WTC11 (cell line): Measurements from ENCODE around the gene WDR91. TPM values are rescaled to one million over a fixed set of nuclear protein-coding genes. Genes with fewer than 3 reads are reported as not detected.

Source experiments
- ATAC-seq: fragments of 200-7000 bp; cut with Tn5 transposase; 2 replicates; pipeline ENCODE4 v1.10.0; 2021; ENCODE audit warnings: mild to moderate bottlenecking, moderate library complexity
- CTCF ChIA-PET: fragments of 300-600 bp; sonication (Branson Sonifier 250); formaldehyde crosslinking; loops from one replicate; lab custom pipeline; 2021; ENCODE audit warnings: antibody characterized with exemption; lab: Charles Lee
- POLR2A ChIA-PET: fragments of 350-600 bp; sonication (Branson Sonifier 250); formaldehyde crosslinking; loops from one replicate; lab custom pipeline; 2021; ENCODE audit warnings: antibody characterized with exemption; lab: Charles Lee
- DNase-seq: peaks from one replicate; pipeline ENCODE4 v3.0.0; 2021; ENCODE audit warnings: low spot score
- H3K27ac Mint-ChIP-seq: 2 replicates; pipeline ENCODE4 v1.8.0; 2021; ENCODE audit warnings: mixed read lengths
- H3K27me3 Mint-ChIP-seq: 2 replicates; pipeline ENCODE4 v1.8.0; 2021; ENCODE audit warnings: low read depth, mild to moderate bottlenecking, moderate library complexity, mixed read lengths
- H3K36me3 Mint-ChIP-seq: 2 replicates; pipeline ENCODE4 v1.8.0; 2021; ENCODE audit warnings: mixed read lengths
- H3K4me1 Mint-ChIP-seq: 2 replicates; pipeline ENCODE4 v1.8.0; 2022; ENCODE audit warnings: mixed read lengths
- H3K4me3 Mint-ChIP-seq: 2 replicates; pipeline ENCODE4 v1.8.0; 2021; ENCODE audit warnings: mild to moderate bottlenecking, moderate library complexity, mixed read lengths
- H3K9me3 Mint-ChIP-seq: 2 replicates; pipeline ENCODE4 v1.8.0; 2021; ENCODE audit warnings: mixed read lengths
- GRHL2 ChIP-seq: fragments of 250-450 bp; sonication (Bioruptor Pico); IDR thresholded peaks from 2 replicates; pipeline ENCODE4 v1.8.0; 2022; ENCODE audit warnings: mild to moderate bottlenecking, moderate library complexity; ENCODE audit not compliant: insufficient replicate concordance, severe bottlenecking
- IRF1 ChIP-seq: sonication (generic); formaldehyde crosslinking; IDR thresholded peaks from 2 replicates; pipeline ENCODE4 v1.8.0; 2023; ENCODE audit warnings: missing genetic modification reagents
- microRNA-seq: library from miRNA; unstranded; fragments of <30 nt; microRNA quantifications from one replicate; pipeline ENCODE4 v1.2.0, GENCODE V29; 2022; ENCODE audit warnings: borderline number of aligned reads
- total RNA-seq: library from RNA; stranded (reverse); gene quantifications from 3 replicates; pipeline ENCODE4 v1.2.3, GENCODE V29; 2021

WDR91 gene
- total RNA-seq, 1 experiment from 2014 or later: 12.0 TPM

GRCh38 chr7:135143885-135144668, 67.2 kb downstream of the WDR91 start:
- no peaks in the 10 kb centered on the region for H3K27me3 Mint-ChIP-seq
- ATAC-seq: no peak

More at GRCh38 chr7:135143885-135144668, 67.2 kb downstream of the WDR91 start:
- H3K36me3 Mint-ChIP-seq: no peaks in the 10 kb centered on the region
- no peak overlapping the region for H3K27ac Mint-ChIP-seq
- H3K4me3 Mint-ChIP-seq: no peak overlapping the region
- ChIA-PET POLR2A (no interaction called here), CTCF (interaction anchor here (0.7 kb wide), 1 partner anchor 410 kb away, joined by 3 read pairs; no protein-coding TSS in a partner anchor)
- TF ChIP-seq IRF1: no peak
- TF ChIP-seq GRHL2: no peak
- peaks cover 13% of the 10 kb centered on the region for H3K4me1 Mint-ChIP-seq
- H3K9me3 Mint-ChIP-seq: no peaks in the 10 kb centered on the region
- DNase-seq: no peak

Small RNA genes lying within 50 kb of the gene (microRNA-seq; reads per million reads assigned to microRNA genes)
- gene MIR6509: not detected

Other genes with a start within 250 kb of the WDR91 start
- gene AGBL3, start 225.0 kb downstream of the WDR91 start, total RNA-seq: 1.6 to 2.1 TPM (median 2.0 TPM) in 3 replicates
- gene TMEM140, start 63.5 kb downstream of the WDR91 start, total RNA-seq: 0.11 to 0.14 TPM in 2 of 3 replicates, not detected in the other
- gene CYREN, start 40.8 kb downstream of the WDR91 start, total RNA-seq: 37.9 to 43.0 TPM (median 41.4 TPM) in 3 replicates
- not detected in 3 replicates for gene STRA8, start 22.3 kb upstream of the WDR91 start, total RNA-seq